HEK293 (cell line): ENCODE measurements around the gene TEKT5.

Experiments used
- CTCF ChIP-seq: fragments of 450-650 bp; formaldehyde crosslinking; IDR thresholded peaks from 2 replicates; pipeline ENCODE4 v1.5.1; 2016; ENCODE audit warnings: missing biosample characterization, missing genetic modification characterization
- HOXD13 ChIP-seq: sonication (generic); formaldehyde crosslinking; IDR thresholded peaks from 2 replicates; pipeline ENCODE4 v1.8.0; 2022; ENCODE audit warnings: missing genetic modification reagents, borderline replicate concordance
- MYNN ChIP-seq: fragments of 450-650 bp; formaldehyde crosslinking; IDR thresholded peaks from 2 replicates; pipeline ENCODE4 v1.5.1; 2016; ENCODE audit warnings: missing biosample characterization, missing genetic modification characterization, borderline replicate concordance
- PATZ1 ChIP-seq: fragments of 450-650 bp; formaldehyde crosslinking; IDR thresholded peaks from 2 replicates; pipeline ENCODE4 v1.5.1; 2016; ENCODE audit warnings: missing biosample characterization, missing genetic modification characterization
- REST ChIP-seq: fragments of 450-650 bp; formaldehyde crosslinking; IDR thresholded peaks from 2 replicates; pipeline ENCODE4 v1.5.1; 2016; ENCODE audit warnings: missing biosample characterization, missing genetic modification characterization
- ZNF112 ChIP-seq: fragments of 450-650 bp; formaldehyde crosslinking; IDR thresholded peaks from 2 replicates; pipeline ENCODE4 v1.5.0; 2017; ENCODE audit warnings: missing biosample characterization, missing genetic modification characterization
- ZNF146 ChIP-seq: fragments of 450-650 bp; formaldehyde crosslinking; IDR thresholded peaks from 2 replicates; pipeline ENCODE4 v1.5.1; 2016; ENCODE audit warnings: missing biosample characterization, missing genetic modification characterization
- ZNF274 ChIP-seq, 2 experiments: fragments of 200-500 bp in 1 of 2; fragments of 450-650 bp in 1 of 2; sonication (Bioruptor generic) in 1 of 2; formaldehyde crosslinking in 1 of 2; IDR thresholded peaks; 2 replicates each; pipeline versions ENCODE4 v1.5.1 to v1.6.1; 2014 to 2016; ENCODE audit warnings: borderline replicate concordance in 1 of 2, inconsistent platforms in 1 of 2, low read length in 1 of 2, missing biosample characterization in 1 of 2, missing genetic modification characterization in 1 of 2
- ZNF280D ChIP-seq: fragments of 450-650 bp; formaldehyde crosslinking; IDR thresholded peaks from 2 replicates; pipeline ENCODE4 v1.5.1; 2016; ENCODE audit warnings: missing biosample characterization, missing genetic modification characterization
- ZNF324 ChIP-seq: fragments of 450-650 bp; formaldehyde crosslinking; IDR thresholded peaks from 2 replicates; pipeline ENCODE4 v1.5.1; 2016; ENCODE audit warnings: missing biosample characterization, missing genetic modification characterization
- ZNF341 ChIP-seq: fragments of 450-650 bp; formaldehyde crosslinking; IDR thresholded peaks from 2 replicates; pipeline ENCODE4; 2016; ENCODE audit warnings: low read depth, missing biosample characterization, missing genetic modification characterization
- ZNF660 ChIP-seq: fragments of 450-650 bp; IDR thresholded peaks from 2 replicates; pipeline ENCODE4 v1.5.1; 2018; ENCODE audit warnings: missing biosample characterization, mild to moderate bottlenecking, missing genetic modification characterization
- ZNF664 ChIP-seq: fragments of 450-650 bp; formaldehyde crosslinking; IDR thresholded peaks from 2 replicates; pipeline ENCODE4 v1.5.1; 2016; ENCODE audit warnings: missing biosample characterization, missing genetic modification characterization
- ZSCAN30 ChIP-seq: fragments of 450-650 bp; IDR thresholded peaks from 2 replicates; pipeline ENCODE4 v1.5.1; 2018; ENCODE audit warnings: missing biosample characterization, mild to moderate bottlenecking, missing genetic modification characterization, moderate library complexity

- TF ChIP-seq ZSCAN30, result no peak
- TF ChIP-seq CTCF (tag by site-specific recombination), result no peak
- no peak for TF ChIP-seq ZNF112 (tag by site-specific recombination)
- no peak for TF ChIP-seq MYNN (tag by site-specific recombination)
- TF ChIP-seq HOXD13, result no peak
- no peak for TF ChIP-seq ZNF280D (tag by site-specific recombination)
- no peak for TF ChIP-seq ZNF660 (tag by site-specific recombination)
- no peak for TF ChIP-seq ZNF146 (tag by site-specific recombination)
- TF ChIP-seq ZNF341, result no peak
- TF ChIP-seq ZNF324 (tag by site-specific recombination), result no peak
- TF ChIP-seq PATZ1 (tag by site-specific recombination), result no peak
- TF ChIP-seq REST (tag by site-specific recombination), result no peak
- TF ChIP-seq ZNF664, result no peak
- TF ChIP-seq ZNF274 (IDR thresholded peaks at IDR 0.05; ENCODE audit: low read length), result no peak
- TF ChIP-seq ZNF274 (tag by site-specific recombination; IDR thresholded peaks at IDR 0.05; ENCODE audit: borderline replicate concordance), result no peak
Observed at GRCh38 chr16:10662212-10662611, 32.5 kb downstream of the TEKT5 start.
